CD14-positive monocyte (primary cell): Measurements from ENCODE around the gene KAT6B. TPM values are rescaled to one million over a fixed set of nuclear protein-coding genes. Genes with fewer than 3 reads are reported as not detected.
A peak's percentile ranks its signal among the peaks of the same experiment; 100 is the strongest.

Experiments
- DNase-seq, 3 donors: peaks; one replicate each; pipeline ENCODE4 v3.0.0-alpha.2; 2011 to 2022
- H2AFZ ChIP-seq: 2 replicates; pipeline ENCODE4 v1.6.0; 2012; ENCODE audit warnings: mild to moderate bottlenecking, low read depth, low read length, inconsistent platforms; ENCODE audit not compliant: insufficient read depth, poor library complexity, severe bottlenecking
- H3K27ac ChIP-seq, 2 donors: 1 replicate in 1 of 2; 2 replicates in 1 of 2; pipeline ENCODE4 v1.5.1; 2012 to 2013; ENCODE audit warnings: low read length in 2 of 2, control low read depth in 1 of 2, inconsistent platforms in 1 of 2, low read depth in 1 of 2, mild to moderate bottlenecking in 1 of 2
- H3K27me3 ChIP-seq, 2 donors: one replicate each; pipeline versions ENCODE4 v1.6.0 to v1.6.1; 2011 to 2013; ENCODE audit warnings: low read length in 2 of 2; ENCODE audit not compliant: control insufficient read depth in 2 of 2, insufficient read depth in 2 of 2
- H3K36me3 ChIP-seq, 2 donors: replicated peaks in 1 of 2; 1 replicate in 1 of 2; 2 replicates in 1 of 2; pipeline versions ENCODE4 v1.5.1 to v1.6.1; 2012 to 2013; ENCODE audit warnings: low read length in 2 of 2, control low read depth in 1 of 2, inconsistent platforms in 1 of 2, mild to moderate bottlenecking in 1 of 2; ENCODE audit not compliant: insufficient read depth in 2 of 2, control insufficient read depth in 1 of 2
- H3K4me1 ChIP-seq, 2 donors: 1 replicate in 1 of 2; 2 replicates in 1 of 2; pipeline versions ENCODE4 v1.5.1 to v1.6.1; 2012 to 2013; ENCODE audit warnings: low read length in 2 of 2, control low read depth in 1 of 2, inconsistent platforms in 1 of 2, mild to moderate bottlenecking in 1 of 2, moderate library complexity in 1 of 2; ENCODE audit not compliant: insufficient read depth in 2 of 2, control insufficient read depth in 1 of 2
- H3K4me2 ChIP-seq: replicated peaks from 2 replicates; pipeline ENCODE3; 2012; ENCODE audit warnings: low read length, moderate library complexity, mild to moderate bottlenecking; ENCODE audit not compliant: poor library complexity, severe bottlenecking; ENCODE audit errors: extremely low read depth
- H3K4me3 ChIP-seq, 3 experiments: fragments of 200-600 bp in 1 of 3; sonication (generic) in 1 of 3; replicated peaks in 1 of 3; 1 replicate in 2 of 3; 2 replicates in 1 of 3; pipeline ENCODE4 v1.5.1; 2011 to 2013; ENCODE audit warnings: low read length in 3 of 3, mild to moderate bottlenecking in 3 of 3, control low read depth in 2 of 3, low read depth in 2 of 3, inconsistent platforms in 1 of 3, moderate library complexity in 1 of 3
- H3K79me2 ChIP-seq: 2 replicates; pipeline ENCODE4 v1.6.0; 2012; ENCODE audit warnings: mild to moderate bottlenecking, control low read depth, inconsistent platforms, low read length, moderate library complexity; ENCODE audit not compliant: insufficient read depth
- H3K9ac ChIP-seq: 2 replicates; pipeline ENCODE4 v1.6.0; 2017; ENCODE audit warnings: low read length, mild to moderate bottlenecking; ENCODE audit not compliant: insufficient read depth, poor library complexity, severe bottlenecking
- H3K9me3 ChIP-seq, 2 donors: replicated peaks in 1 of 2; 1 replicate in 1 of 2; 2 replicates in 1 of 2; pipeline versions ENCODE4 v1.5.1 to v1.6.1; 2012 to 2013; ENCODE audit warnings: low read length in 2 of 2, control low read depth in 1 of 2; ENCODE audit not compliant: control insufficient read depth in 1 of 2, insufficient read depth in 1 of 2
- H4K20me1 ChIP-seq: 2 replicates; pipeline ENCODE4 v1.6.0; 2012; ENCODE audit warnings: mild to moderate bottlenecking, low read length, control low read depth, moderate library complexity; ENCODE audit not compliant: insufficient read depth
- H3K27ac Mint-ChIP-seq, 7 donors: one replicate each; pipeline ENCODE4 v1.8.0; 2020; ENCODE audit warnings: mild to moderate bottlenecking in 7 of 7, mixed read lengths in 7 of 7, moderate library complexity in 6 of 7, inconsistent platforms in 2 of 7
- H3K27me3 Mint-ChIP-seq, 3 donors: one replicate each; pipeline ENCODE4 v1.8.0; 2021 to 2022; ENCODE audit warnings: low read depth in 3 of 3, mild to moderate bottlenecking in 3 of 3, mixed read lengths in 3 of 3, moderate library complexity in 3 of 3, inconsistent platforms in 1 of 3
- H3K36me3 Mint-ChIP-seq, 2 donors: one replicate each; pipeline ENCODE4 v1.8.0; 2020; ENCODE audit warnings: mixed read lengths in 2 of 2, inconsistent platforms in 1 of 2, mild to moderate bottlenecking in 1 of 2
- H3K4me1 Mint-ChIP-seq: one replicate; pipeline ENCODE4 v1.8.0; 2020; ENCODE audit warnings: mild to moderate bottlenecking, mixed read lengths
- H3K4me3 Mint-ChIP-seq, 2 donors: one replicate each; pipeline ENCODE4 v1.8.0; 2020; ENCODE audit warnings: mild to moderate bottlenecking in 2 of 2, mixed read lengths in 2 of 2, moderate library complexity in 1 of 2
- H3K9me3 Mint-ChIP-seq, 7 donors: one replicate each; pipeline ENCODE4 v1.8.0; 2020 to 2022; ENCODE audit warnings: mixed read lengths in 7 of 7, mild to moderate bottlenecking in 6 of 7, moderate library complexity in 6 of 7, inconsistent platforms in 2 of 7
- WGBS: methylation state at CpG from one replicate; pipeline ENCODE4 v1.1.5; 2013; ENCODE audit warnings: missing lambda C conversion rate; ENCODE audit not compliant: insufficient coverage; 5-methylcytosine and 5-hydroxymethylcytosine counted together
- intact Hi-C, 2 donors: fragments of 100-400 bp; cut with micrococcal nuclease; formaldehyde crosslinking; loops; one replicate each; pipeline versions ENCODE4 v1.15.0 to v1.15.1; 2023
- polyA plus RNA-seq, 3 donors: library from polyadenylated mRNA; depleted of rRNA in 1 of 3; unstranded in 2 of 3; stranded (reverse) in 1 of 3; fragments of 300-500 nt in 2 of 3; fragments of >200 nt in 1 of 3; fragmentation: Illumina TruSeq in 2 of 3; gene quantifications; 1 replicate in 2 of 3; 2 replicates in 1 of 3; pipeline ENCODE4 v1.2.3, GENCODE V29; 2012 to 2021
- TF ChIP-seq, protein P1 (sequence below): fragments of 200-600 bp; IDR thresholded peaks from one replicate; pipeline ENCODE4 v1.8.0; 2022; ENCODE audit warnings: antibody characterized with exemption, mild to moderate bottlenecking

Gene KAT6B
- polyA plus RNA-seq, 3 donors: 3.3 to 6.4 (median 6.2) TPM

DNA sequence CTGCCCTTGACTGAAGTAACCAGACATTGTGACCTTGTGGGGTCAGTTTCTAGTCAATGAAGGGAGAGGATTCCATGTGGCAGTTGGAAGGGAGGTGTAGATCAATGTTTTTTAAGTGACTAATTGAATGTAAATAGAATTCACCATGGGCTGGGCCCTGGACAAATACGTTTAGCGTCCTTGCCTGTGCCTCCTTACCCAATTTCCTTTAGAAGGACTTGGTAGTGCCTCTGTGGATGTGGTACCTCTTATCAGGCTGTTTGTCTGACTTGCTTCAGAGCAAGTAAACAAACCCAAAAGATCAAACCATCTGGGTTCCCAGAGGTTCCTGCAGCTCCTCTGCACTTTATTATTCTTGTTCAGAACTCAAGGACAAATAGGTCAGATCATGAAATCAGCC, 4.3 kb upstream of the KAT6B start:
- no peak overlapping the region for H3K4me2 ChIP-seq

DNA sequence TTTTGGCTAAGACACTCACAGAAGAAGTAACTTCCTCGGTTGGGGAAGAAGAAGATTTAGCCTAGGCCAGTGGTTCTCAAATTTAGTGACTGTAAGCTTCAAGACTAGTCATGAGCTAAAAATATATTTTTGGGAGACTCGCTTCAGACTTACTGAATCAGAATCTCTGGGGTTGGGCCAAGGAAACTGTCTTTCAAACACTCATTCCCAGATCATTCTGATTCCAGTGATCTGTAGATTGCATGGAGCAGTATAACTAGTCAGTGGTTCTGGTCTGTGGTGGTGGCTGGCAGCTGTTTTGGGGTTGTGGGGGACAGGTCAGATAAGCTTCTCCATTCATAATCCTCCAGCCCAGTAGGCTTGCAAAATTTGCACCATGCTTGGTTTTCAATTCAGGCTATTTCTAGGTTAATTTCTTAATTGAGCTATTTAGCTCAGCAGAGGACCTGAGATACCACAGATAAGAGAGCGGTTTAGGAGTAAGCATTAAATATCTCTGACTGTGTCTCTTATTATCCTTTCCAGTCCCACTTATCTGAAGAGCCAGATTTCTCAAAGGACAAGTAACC, 3.8 kb upstream of the KAT6B start:
- peaks cover 0 to under 1% of the 10 kb centered on the region in 2 donors for H3K9me3 ChIP-seq
- no peak for DNase-seq
- H3K9ac ChIP-seq: no peak overlapping the region
- H3K4me3 Mint-ChIP-seq: no peak overlapping the region
- WGBS: no CpG with 5 or more reads among the region's 3 CpGs
- no peak overlapping the region for H3K4me2 ChIP-seq
- TF ChIP-seq, protein P1, sequence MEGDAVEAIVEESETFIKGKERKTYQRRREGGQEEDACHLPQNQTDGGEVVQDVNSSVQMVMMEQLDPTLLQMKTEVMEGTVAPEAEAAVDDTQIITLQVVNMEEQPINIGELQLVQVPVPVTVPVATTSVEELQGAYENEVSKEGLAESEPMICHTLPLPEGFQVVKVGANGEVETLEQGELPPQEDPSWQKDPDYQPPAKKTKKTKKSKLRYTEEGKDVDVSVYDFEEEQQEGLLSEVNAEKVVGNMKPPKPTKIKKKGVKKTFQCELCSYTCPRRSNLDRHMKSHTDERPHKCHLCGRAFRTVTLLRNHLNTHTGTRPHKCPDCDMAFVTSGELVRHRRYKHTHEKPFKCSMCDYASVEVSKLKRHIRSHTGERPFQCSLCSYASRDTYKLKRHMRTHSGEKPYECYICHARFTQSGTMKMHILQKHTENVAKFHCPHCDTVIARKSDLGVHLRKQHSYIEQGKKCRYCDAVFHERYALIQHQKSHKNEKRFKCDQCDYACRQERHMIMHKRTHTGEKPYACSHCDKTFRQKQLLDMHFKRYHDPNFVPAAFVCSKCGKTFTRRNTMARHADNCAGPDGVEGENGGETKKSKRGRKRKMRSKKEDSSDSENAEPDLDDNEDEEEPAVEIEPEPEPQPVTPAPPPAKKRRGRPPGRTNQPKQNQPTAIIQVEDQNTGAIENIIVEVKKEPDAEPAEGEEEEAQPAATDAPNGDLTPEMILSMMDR: no peak
- H2AFZ ChIP-seq: no peak overlapping the region
- no peaks in the 10 kb centered on the region for H3K36me3 ChIP-seq
- H3K27ac ChIP-seq: no peak overlapping the region
- H3K4me1 Mint-ChIP-seq: peaks cover 29% of the 10 kb centered on the region
- H3K9me3 Mint-ChIP-seq: peaks cover 0 to 14% (median 4%) of the 10 kb centered on the region in 7 donors
- H3K36me3 Mint-ChIP-seq: no peaks in the 10 kb centered on the region
- H3K4me3 ChIP-seq: no peak overlapping the region
- peaks cover 19 to 29% of the 10 kb centered on the region in 2 donors for H3K4me1 ChIP-seq
- intact Hi-C loops: loop anchor here (10.0 kb wide), 4 partner anchors 72 to 668 kb away; partner anchors contain the start of genes ADK (in 2 of the 2), AP3M1 (in 2 of the 2), COMTD1 (in 1 of the 2) and SAMD8 (in 1 of the 2)
- peaks cover 0 to 4% (median 0%) of the 10 kb centered on the region in 3 donors for H3K27me3 Mint-ChIP-seq
- H3K27me3 ChIP-seq: no peaks in the 10 kb centered on the region
- peaks cover 6% of the 10 kb centered on the region for H3K79me2 ChIP-seq
- H4K20me1 ChIP-seq: no peaks in the 10 kb centered on the region
- H3K27ac Mint-ChIP-seq: peak overlapping the region in 1 of 7 donors; percentile 65

More for the DNA sequence above, 4.3 kb upstream of the KAT6B start:
- no peaks in the 10 kb centered on the region for H3K36me3 Mint-ChIP-seq
- peaks cover 1% of the 10 kb centered on the region for H3K79me2 ChIP-seq
- H4K20me1 ChIP-seq: no peaks in the 10 kb centered on the region
- peaks cover 0 to 4% (median 0%) of the 10 kb centered on the region in 3 donors for H3K27me3 Mint-ChIP-seq
- H3K9me3 Mint-ChIP-seq: peaks cover 2 to 19% (median 8%) of the 10 kb centered on the region in 7 donors
- peaks cover 14 to 24% of the 10 kb centered on the region in 2 donors for H3K4me1 ChIP-seq
- no CpG with 5 or more reads among the region's 2 CpGs for WGBS
- TF ChIP-seq, protein P1: no peak
- intact Hi-C loops: loop anchor here (10.0 kb wide), 4 partner anchors 73 to 667 kb away; partner anchors contain the start of genes ADK (in 2 of the 2), AP3M1 (in 2 of the 2), COMTD1 (in 1 of the 2) and SAMD8 (in 1 of the 2)
- no peak overlapping the region for H3K27ac ChIP-seq
- H3K4me3 ChIP-seq: no peak overlapping the region
- H3K36me3 ChIP-seq: no peaks in the 10 kb centered on the region
- no peak for DNase-seq
- H3K4me3 Mint-ChIP-seq: no peak overlapping the region
- no peak overlapping the region for H2AFZ ChIP-seq
- H3K27me3 ChIP-seq: no peaks in the 10 kb centered on the region
- H3K4me1 Mint-ChIP-seq: peaks cover 24% of the 10 kb centered on the region
- no peak overlapping the region for H3K27ac Mint-ChIP-seq
- peaks cover 2 to 5% of the 10 kb centered on the region in 2 donors for H3K9me3 ChIP-seq
- no peak overlapping the region for H3K9ac ChIP-seq
